Measurements from ENCODE around the gene C21orf58.

Gene C21orf58

GRCh38 chr21:46254208-46254975, 69.3 kb downstream of the C21orf58 start:
- no peak for DNase-seq

- peak; percentile 24 for DNase-seq
Observed at GRCh38 chr21:46253610-46254124, 70.0 kb downstream of the C21orf58 start.

- DNase-seq: no peak
Observed at GRCh38 chr21:46252840-46253239, 70.8 kb downstream of the C21orf58 start.
